Measurements from ENCODE around the gene COQ5.
A peak's percentile ranks its signal among the peaks of the same experiment; 100 is the strongest.

COQ5 gene

GRCh38 chr12:120483621-120484020 lies 45.3 kb downstream of the COQ5 start:
- no peak for DNase-seq (ENCODE audit: low read depth in 2 of 2)

- DNase-seq (ENCODE audit: low read depth in 2 of 2): no peak
Measured at GRCh38 chr12:120481022-120481767, 47.8 kb downstream of the COQ5 start.

- DNase-seq (ENCODE audit: low read depth in 2 of 2): no peak
Measured at GRCh38 chr12:120480211-120480610, 48.7 kb downstream of the COQ5 start.

- no peak for DNase-seq (ENCODE audit: low read depth in 2 of 2)
Measured at GRCh38 chr12:120479458-120479857, 49.5 kb downstream of the COQ5 start.

- DNase-seq (ENCODE audit: low read depth in 2 of 2): no peak
Measured at GRCh38 chr12:120475643-120476042, 53.3 kb downstream of the COQ5 start.

- DNase-seq (ENCODE audit: low read depth in 2 of 2): no peak
Measured at GRCh38 chr12:120474616-120474960, 54.4 kb downstream of the COQ5 start.

- DNase-seq (ENCODE audit: low read depth in 2 of 2): no peak
Measured at GRCh38 chr12:120473807-120474615, 54.9 kb downstream of the COQ5 start.

GRCh38 chr12:120472521-120472920 lies 56.4 kb downstream of the COQ5 start:
- no peak for DNase-seq (ENCODE audit: low read depth in 2 of 2)

- no peak for DNase-seq (ENCODE audit: low read depth in 2 of 2)
Measured at GRCh38 chr12:120470150-120470784, 58.7 kb downstream of the COQ5 start.

GRCh38 chr12:120469450-120470149 lies 59.4 kb downstream of the COQ5 start, which contains the start of gene SRSF9:
TSS of gene SRSF9 (minus strand) at chr12:120469748. CDS start at chr12:120469609, 139 bp downstream.
- DNase-seq (ENCODE audit: low read depth in 2 of 2): peak; percentile 95

GRCh38 chr12:120468821-120469449 lies 60.0 kb downstream of the COQ5 start:
- peak in 1 of 2 donors; percentile 24 for DNase-seq (ENCODE audit: low read depth in 2 of 2)

- DNase-seq (ENCODE audit: low read depth in 2 of 2): peak in 1 of 2 donors; percentile 21
Measured at GRCh38 chr12:120468325-120468820, 60.6 kb downstream of the COQ5 start.

- DNase-seq (ENCODE audit: low read depth in 2 of 2): no peak
Measured at GRCh38 chr12:120467439-120467838, 61.5 kb downstream of the COQ5 start.

GRCh38 chr12:120466560-120467315 lies 62.2 kb downstream of the COQ5 start:
- DNase-seq (ENCODE audit: low read depth in 2 of 2): peak in 1 of 2 donors; percentile 19

GRCh38 chr12:120465756-120466155 lies 63.2 kb downstream of the COQ5 start:
- no peak for DNase-seq (ENCODE audit: low read depth in 2 of 2)

- no peak for DNase-seq (ENCODE audit: low read depth in 2 of 2)
Measured at GRCh38 chr12:120463712-120464111, 65.2 kb downstream of the COQ5 start.

- no peak for DNase-seq (ENCODE audit: low read depth in 2 of 2)
Measured at GRCh38 chr12:120462099-120462640, 66.8 kb downstream of the COQ5 start.

GRCh38 chr12:120460157-120460556 lies 68.8 kb downstream of the COQ5 start:
- DNase-seq (ENCODE audit: low read depth in 2 of 2): no peak

GRCh38 chr12:120457133-120457532 lies 71.8 kb downstream of the COQ5 start:
- no peak for DNase-seq (ENCODE audit: low read depth in 2 of 2)

- DNase-seq (ENCODE audit: low read depth in 2 of 2): no peak
Measured at GRCh38 chr12:120455302-120455701, 73.7 kb downstream of the COQ5 start.
